ENCODE results near the gene ROBO1. TPM values are rescaled to one million over a fixed set of nuclear protein-coding genes. Genes with fewer than 3 reads are reported as not detected.

The ROBO1 gene
- total RNA-seq, 2 donors from 2014 or later, result 0.12 TPM; not detected in 1

- DNase-seq (ENCODE audit: low spot score in 2 of 2), result no peak
- Mint-ChIP-seq H3K9me3 (peaks cover 19 to 27% of the 10 kb centered on the region in 2 donors), H3K36me3 (no peaks in the 10 kb centered on the region), H3K27ac (no peak overlapping the region)
- ATAC-seq, result no peak
Observed at GRCh38 chr3:79392479-79392878, 375.3 kb downstream of the ROBO1 start.

DNA sequence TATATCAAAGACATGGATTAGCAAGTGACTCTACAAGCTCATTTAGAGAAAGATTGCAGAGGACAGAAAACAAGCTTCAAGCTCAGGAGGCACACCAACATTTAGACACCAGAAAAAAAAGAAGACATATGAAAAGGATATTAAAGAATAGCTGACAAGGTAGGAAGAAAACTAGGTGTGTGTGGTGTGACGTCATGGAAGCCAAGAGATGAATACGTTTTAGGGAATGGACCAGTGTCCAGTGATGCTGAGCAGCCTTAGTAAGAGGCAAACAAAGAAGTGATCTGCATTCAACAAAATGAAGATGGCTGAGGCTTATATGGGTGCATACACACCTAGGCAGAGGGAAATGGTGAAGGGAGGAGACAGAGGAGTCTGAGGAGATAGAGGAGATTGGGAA is 377.4 kb downstream of the ROBO1 start:
- no peak for DNase-seq (ENCODE audit: low spot score in 2 of 2)
- no peak overlapping the region for H3K27ac Mint-ChIP-seq
- H3K9me3 Mint-ChIP-seq, result peaks cover 19 to 27% of the 10 kb centered on the region in 2 donors
- no peaks in the 10 kb centered on the region for H3K36me3 Mint-ChIP-seq
- ATAC-seq, result no peak

GRCh38 chr3:79385211-79385610 is 382.6 kb downstream of the ROBO1 start:
- Mint-ChIP-seq H3K27ac (no peak overlapping the region), H3K9me3 (peaks cover 10 to 12% of the 10 kb centered on the region in 2 donors), H3K36me3 (no peaks in the 10 kb centered on the region)
- no peak for ATAC-seq
- no peak for DNase-seq (ENCODE audit: low spot score in 2 of 2)

- Mint-ChIP-seq H3K27ac (no peak overlapping the region), H3K9me3 (peaks cover 8 to 12% of the 10 kb centered on the region in 2 donors), H3K36me3 (no peaks in the 10 kb centered on the region)
- DNase-seq (ENCODE audit: low spot score in 2 of 2) (no peak), ATAC-seq (no peak)
Observed at GRCh38 chr3:79383402-79384012, 384.3 kb downstream of the ROBO1 start.

DNA sequence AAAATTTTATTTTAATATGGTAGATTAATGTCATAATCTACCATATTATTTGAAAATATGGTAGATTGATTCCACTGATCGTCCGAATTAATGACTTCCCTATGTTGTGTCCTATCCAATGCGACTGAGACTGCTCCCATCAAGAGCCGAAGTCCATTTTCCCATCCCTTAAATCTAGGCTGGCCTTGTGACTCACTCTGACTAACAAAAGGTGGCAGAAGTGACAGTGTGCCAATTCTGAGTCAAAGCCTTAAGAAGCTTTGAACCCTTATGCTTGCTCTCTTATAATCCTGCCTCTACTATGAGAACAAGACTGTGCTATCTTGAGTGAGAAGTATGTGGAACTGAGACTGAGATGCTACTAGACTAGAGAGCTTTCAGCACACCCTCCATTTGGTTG is 387.2 kb downstream of the ROBO1 start:
- no peaks in the 10 kb centered on the region for H3K36me3 Mint-ChIP-seq
- H3K27ac Mint-ChIP-seq, result no peak overlapping the region
- H3K9me3 Mint-ChIP-seq, result peaks cover 20 to 21% of the 10 kb centered on the region in 2 donors
- ATAC-seq, result no peak
- DNase-seq (ENCODE audit: low spot score in 2 of 2), result no peak

DNA sequence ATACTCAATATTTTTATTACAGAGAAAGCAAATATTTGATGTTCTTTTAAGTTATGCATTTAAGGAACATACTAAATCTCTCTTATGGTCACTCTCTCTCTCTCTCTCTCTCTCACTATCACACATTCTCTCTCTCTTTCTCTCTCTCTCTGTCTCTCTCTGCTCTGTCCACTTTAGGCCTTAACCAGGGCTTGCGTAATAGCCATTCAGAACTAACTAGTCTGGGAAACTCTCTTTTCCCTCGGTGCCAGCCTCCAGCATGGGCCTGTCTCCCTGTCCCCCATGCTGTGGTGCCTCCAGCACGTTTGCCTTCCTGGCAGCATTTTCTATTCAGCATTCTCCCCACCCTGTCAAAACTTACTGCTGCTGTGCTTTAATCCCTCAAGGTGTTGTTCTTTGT is 389.7 kb downstream of the ROBO1 start:
- DNase-seq (ENCODE audit: low spot score in 2 of 2) (no peak), ATAC-seq (no peak)
- Mint-ChIP-seq H3K36me3 (no peaks in the 10 kb centered on the region), H3K27ac (peak overlapping the region in 1 of 2 donors; percentile 6), H3K9me3 (peaks cover 25 to 28% of the 10 kb centered on the region in 2 donors)

DNA sequence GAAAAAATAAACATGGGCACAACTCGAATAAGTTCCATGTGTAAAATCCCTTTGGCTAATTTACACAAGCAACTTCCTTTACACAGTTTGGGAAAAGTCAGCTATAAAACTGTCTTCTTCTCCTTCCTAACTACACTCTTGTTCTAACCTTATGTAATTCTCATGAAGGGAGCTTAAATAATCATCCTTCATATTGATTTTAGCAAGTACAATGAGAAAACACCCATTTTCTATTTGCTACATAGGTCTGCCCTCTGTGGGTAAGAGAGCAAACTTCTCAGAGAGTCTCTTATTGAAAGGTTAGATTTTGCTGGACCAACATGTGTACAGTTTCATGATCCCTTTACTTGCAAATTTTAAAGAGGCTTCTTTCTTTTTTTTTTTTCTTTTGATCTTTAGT is 398.5 kb downstream of the ROBO1 start:
- Mint-ChIP-seq H3K9me3 (peaks cover 7 to 21% of the 10 kb centered on the region in 2 donors), H3K27ac (no peak overlapping the region), H3K36me3 (no peaks in the 10 kb centered on the region)
- ATAC-seq (no peak), DNase-seq (ENCODE audit: low spot score in 2 of 2) (no peak)

DNA sequence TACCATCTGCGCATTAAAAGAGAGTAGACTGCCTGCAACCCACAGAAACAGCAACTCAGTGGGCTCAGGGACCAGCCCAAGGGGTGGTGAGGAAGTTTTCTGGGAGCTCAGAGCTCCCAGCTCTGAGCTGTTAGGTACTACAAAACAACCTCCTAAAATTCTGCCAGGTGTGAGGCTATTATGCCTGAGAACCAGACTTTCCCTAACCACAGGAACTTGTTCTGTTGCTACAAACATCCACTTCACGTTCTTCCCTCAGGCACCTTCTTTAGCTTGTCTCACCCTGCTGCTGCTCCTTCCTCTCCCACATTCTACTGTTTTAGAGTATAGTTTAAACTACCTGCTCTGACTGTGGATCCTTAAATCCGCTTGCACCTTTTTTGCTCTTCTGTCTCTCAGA is 399.4 kb downstream of the ROBO1 start:
- ATAC-seq, result no peak
- Mint-ChIP-seq H3K36me3 (no peaks in the 10 kb centered on the region), H3K27ac (no peak overlapping the region)

DNA sequence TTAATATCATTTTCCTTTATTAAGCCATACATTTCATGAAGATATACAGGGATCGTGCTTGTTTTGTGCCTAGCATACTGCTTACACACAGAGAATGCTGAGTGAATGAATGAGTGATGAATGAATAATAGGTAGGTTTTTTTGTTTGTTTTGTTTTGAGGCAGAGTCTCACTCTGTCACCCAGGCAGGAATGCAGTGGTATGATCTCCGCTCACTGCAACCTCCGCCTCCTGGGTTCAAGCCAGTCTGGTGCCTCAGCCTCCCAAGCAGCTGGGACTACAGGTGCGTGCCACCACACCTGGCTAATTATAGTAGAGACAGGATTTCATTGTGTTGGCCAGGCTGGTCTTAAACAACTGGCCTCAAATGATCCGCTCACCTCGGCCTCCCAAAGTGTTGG is 400.0 kb downstream of the ROBO1 start:
- peaks cover 7 to 21% of the 10 kb centered on the region in 2 donors for H3K9me3 Mint-ChIP-seq
- no peak overlapping the region for H3K27ac Mint-ChIP-seq
- DNase-seq (ENCODE audit: low spot score in 2 of 2), result no peak
- ATAC-seq, result no peak
- H3K36me3 Mint-ChIP-seq, result no peaks in the 10 kb centered on the region

More for the DNA sequence above, 399.4 kb downstream of the ROBO1 start:
- peaks cover 7 to 21% of the 10 kb centered on the region in 2 donors for H3K9me3 Mint-ChIP-seq
- no peak for DNase-seq (ENCODE audit: low spot score in 2 of 2)

- Mint-ChIP-seq H3K36me3 (no peaks in the 10 kb centered on the region), H3K9me3 (peaks cover 7 to 16% of the 10 kb centered on the region in 2 donors), H3K27ac (no peak overlapping the region)
- DNase-seq (ENCODE audit: low spot score in 2 of 2), result no peak
- no peak for ATAC-seq
Observed at GRCh38 chr3:79367066-79367465, 400.7 kb downstream of the ROBO1 start.

DNA sequence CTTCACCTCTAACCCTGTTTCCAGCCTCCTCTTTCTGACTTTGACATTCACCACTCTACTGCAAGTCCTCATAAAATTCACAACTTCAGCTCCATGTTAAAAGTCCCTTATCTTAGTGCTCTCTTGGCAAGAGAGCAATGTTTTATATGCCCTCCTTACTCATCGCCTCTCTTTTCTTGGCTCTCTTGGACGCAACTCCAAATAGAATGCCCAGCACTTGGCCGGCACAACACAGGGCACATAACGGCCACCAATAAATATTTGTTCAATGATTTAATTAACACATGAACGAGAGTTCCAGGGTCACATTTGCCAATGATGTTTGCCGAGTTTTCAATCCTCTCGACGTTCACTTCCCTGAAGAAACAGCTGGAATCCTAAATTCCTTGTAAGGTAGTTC is 401.4 kb downstream of the ROBO1 start:
- Mint-ChIP-seq H3K9me3 (peaks cover 7 to 16% of the 10 kb centered on the region in 2 donors), H3K36me3 (no peaks in the 10 kb centered on the region), H3K27ac (no peak overlapping the region)
- DNase-seq (ENCODE audit: low spot score in 2 of 2) (no peak), ATAC-seq (no peak)

- Mint-ChIP-seq H3K9me3 (peaks cover 7 to 16% of the 10 kb centered on the region in 2 donors), H3K27ac (no peak overlapping the region), H3K36me3 (no peaks in the 10 kb centered on the region)
- DNase-seq (ENCODE audit: low spot score in 2 of 2), result no peak
- ATAC-seq, result no peak
Observed at GRCh38 chr3:79364784-79365183, 403.0 kb downstream of the ROBO1 start.

DNA sequence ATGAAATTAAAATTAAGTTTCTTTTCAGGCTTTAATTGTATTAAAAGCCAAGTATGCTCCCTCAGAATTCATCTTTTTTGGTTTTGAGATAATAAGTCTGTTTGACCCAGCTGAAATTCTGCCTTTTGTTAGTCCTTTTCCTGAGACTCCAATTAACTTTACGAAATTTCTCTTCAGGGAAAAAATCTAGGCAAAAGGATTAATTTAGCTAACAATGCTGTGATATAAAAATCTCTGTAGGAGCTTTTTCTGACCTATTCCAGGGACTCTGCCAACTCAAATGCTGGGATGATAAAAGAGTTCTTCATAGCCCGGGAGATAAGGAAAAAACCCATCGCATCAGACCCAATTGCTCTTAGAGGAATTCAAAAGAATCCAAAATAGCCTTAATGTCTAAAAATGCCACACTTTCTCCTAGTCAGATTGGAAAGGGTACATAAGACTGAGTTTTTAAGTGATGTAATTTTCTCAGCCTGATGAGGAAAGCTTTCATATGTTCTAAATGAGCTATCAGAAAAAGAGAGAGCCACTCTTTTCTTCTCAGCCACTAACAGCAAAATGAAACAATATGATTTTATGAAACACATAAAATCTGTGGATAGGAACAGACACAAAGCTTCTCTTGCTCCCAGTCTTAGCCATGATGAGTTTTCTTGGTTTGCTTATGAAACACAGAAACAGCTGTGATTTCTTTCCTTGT is 405.1 kb downstream of the ROBO1 start:
- Mint-ChIP-seq H3K27ac (no peak overlapping the region), H3K9me3 (peaks cover 7 to 16% of the 10 kb centered on the region in 2 donors), H3K36me3 (no peaks in the 10 kb centered on the region)
- no peak for ATAC-seq
- DNase-seq (ENCODE audit: low spot score in 2 of 2), result no peak

- Mint-ChIP-seq H3K36me3 (no peaks in the 10 kb centered on the region), H3K9me3 (peaks cover 7 to 16% of the 10 kb centered on the region in 2 donors), H3K27ac (no peak overlapping the region)
- ATAC-seq (no peak), DNase-seq (ENCODE audit: low spot score in 2 of 2) (no peak)
Observed at GRCh38 chr3:79361748-79362378, 405.9 kb downstream of the ROBO1 start.

DNA sequence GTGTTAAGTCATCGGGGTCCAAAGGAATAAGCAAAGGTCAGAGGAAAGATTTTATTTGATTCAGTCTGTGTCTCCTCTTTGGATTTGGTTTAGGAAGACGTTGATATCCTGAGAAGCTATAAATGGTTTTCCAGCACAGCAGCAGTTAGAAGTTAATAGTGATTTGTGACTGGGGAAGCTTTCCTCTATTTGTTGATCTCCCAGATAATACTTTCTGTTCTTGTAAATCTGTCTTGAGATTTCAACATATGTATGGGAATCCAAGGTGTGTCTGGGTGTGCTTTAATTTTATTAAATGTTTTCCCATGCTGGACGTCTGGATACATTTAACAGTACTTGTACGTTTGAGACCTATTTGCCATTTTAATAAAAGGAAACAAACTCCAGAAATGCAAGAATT is 409.5 kb downstream of the ROBO1 start:
- ATAC-seq (no peak), DNase-seq (ENCODE audit: low spot score in 2 of 2) (no peak)
- Mint-ChIP-seq H3K9me3 (peaks cover 6 to 8% of the 10 kb centered on the region in 2 donors), H3K36me3 (no peaks in the 10 kb centered on the region), H3K27ac (no peak overlapping the region)

- Mint-ChIP-seq H3K9me3 (peaks cover 6 to 8% of the 10 kb centered on the region in 2 donors), H3K27ac (no peak overlapping the region), H3K36me3 (no peaks in the 10 kb centered on the region)
- DNase-seq (ENCODE audit: low spot score in 2 of 2), result no peak
- ATAC-seq, result no peak
Observed at GRCh38 chr3:79354179-79354688, 413.6 kb downstream of the ROBO1 start.

DNA sequence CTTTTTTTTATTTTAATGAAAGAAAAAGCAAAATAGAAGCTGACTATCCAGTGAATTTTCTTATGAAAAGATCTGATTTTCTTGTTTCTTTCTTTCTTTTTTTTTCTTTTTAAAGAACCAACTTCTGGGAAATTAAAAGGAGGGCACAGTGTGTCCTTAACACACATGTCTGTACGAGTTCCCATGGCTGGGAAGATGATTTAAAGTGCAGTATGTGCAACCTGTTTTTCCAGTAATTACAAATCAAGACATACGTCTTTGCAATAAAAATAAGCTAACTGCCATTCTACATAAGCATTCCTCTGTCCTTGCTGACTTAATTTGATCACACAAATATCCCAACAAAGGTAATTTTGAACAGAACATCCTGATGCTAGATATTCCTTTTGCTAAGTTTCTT is 416.1 kb downstream of the ROBO1 start:
- Mint-ChIP-seq H3K9me3 (peaks cover 6 to 8% of the 10 kb centered on the region in 2 donors), H3K36me3 (no peaks in the 10 kb centered on the region), H3K27ac (no peak overlapping the region)
- DNase-seq (ENCODE audit: low spot score in 2 of 2), result no peak
- ATAC-seq, result no peak
